BJ (cell line): Measurements from ENCODE around the gene AGBL5. TPM values are rescaled to one million over a fixed set of nuclear protein-coding genes. Genes with fewer than 3 reads are reported as not detected.
"Not testable (repeated sequence)": the region's sequence is repeated elsewhere in the genome, so short reads cannot be mapped to it uniquely, and the experiment has no call there.

Experiments
- CTCF ChIA-PET: fragments of 350-600 bp; formaldehyde crosslinking; extraction: SDS; loops from one replicate; lab custom pipeline; 2021; ENCODE audit warnings: antibody characterized with exemption, inconsistent platforms; lab: Yijun Ruan, JAX
- POLR2A ChIA-PET: fragments of 300-600 bp; sonication (Branson Sonifier 250); formaldehyde crosslinking; extraction: SDS; loops from one replicate; lab custom pipeline; 2021; ENCODE audit warnings: antibody characterized with exemption; lab: Charles Lee
- DNase-seq: peaks from one replicate; pipeline ENCODE4 v3.0.0-alpha.2; 2011; ENCODE audit warnings: low read depth
- H3K27me3 ChIP-seq: 2 replicates; pipeline ENCODE4 v1.6.0; 2011; ENCODE audit warnings: low read length; ENCODE audit not compliant: control insufficient read depth, insufficient read depth
- H3K36me3 ChIP-seq: 2 replicates; pipeline ENCODE4 v1.5.1; 2011; ENCODE audit warnings: low read length; ENCODE audit not compliant: control insufficient read depth, insufficient read depth
- H3K4me3 ChIP-seq: 2 replicates; pipeline ENCODE4 v1.5.1; 2011; ENCODE audit warnings: low read depth, mild to moderate bottlenecking, control low read depth, low read length
- CTCF ChIP-seq: IDR thresholded peaks from 2 replicates; pipeline ENCODE4 v1.5.1; 2011; ENCODE audit warnings: low read depth, mild to moderate bottlenecking, control low read depth, inconsistent platforms, low read length, moderate library complexity; ENCODE audit not compliant: insufficient read depth
- polyA plus RNA-seq: library from polyadenylated mRNA; depleted of rRNA; stranded (reverse); fragments of >200 nt; gene quantifications from 2 replicates; pipeline ENCODE4 v1.2.3, GENCODE V29; 2011

Gene AGBL5
- polyA plus RNA-seq, 1 experiment, result 32.7 TPM

- H3K4me3 ChIP-seq, result no peak overlapping the region
Observed at GRCh38 chr2:27072920-27073319, 21.5 kb downstream of the AGBL5 start.

GRCh38 chr2:27073782-27074181 lies 22.3 kb downstream of the AGBL5 start:
- no peak for DNase-seq
- ChIA-PET CTCF (interaction anchor here (1.2 to 1.9 kb wide), 3 partner anchors 10 to 12 kb away, joined by 4 read pairs; no protein-coding TSS in a partner anchor), POLR2A (no interaction called here)
- no peak for TF ChIP-seq CTCF
- Histone ChIP-seq H3K4me3 (no peak overlapping the region), H3K36me3 (peaks cover 7% of the 10 kb centered on the region), H3K27me3 (no peaks in the 10 kb centered on the region)

More at GRCh38 chr2:27072920-27073319, 21.5 kb downstream of the AGBL5 start:
- H3K27me3 ChIP-seq, result no peaks in the 10 kb centered on the region
- CTCF ChIA-PET, result interaction anchor here (1.0 to 1.9 kb wide), 7 partner anchors 8 to 207 kb away, joined by 3 to 14 read pairs (median 4); no protein-coding TSS in a partner anchor
- POLR2A ChIA-PET, result no interaction called here
- no peak for TF ChIP-seq CTCF
- peaks cover 11% of the 10 kb centered on the region for H3K36me3 ChIP-seq
- DNase-seq, result no peak

GRCh38 chr2:27074738-27075565 lies 23.5 kb downstream of the AGBL5 start:
- CTCF ChIA-PET, result interaction anchor here (1.2 kb wide), 1 partner anchor 10 kb away, joined by 4 read pairs; no protein-coding TSS in a partner anchor
- DNase-seq, result no peak
- TF ChIP-seq CTCF, result no peak

GRCh38 chr2:27075566-27075871 lies 24.1 kb downstream of the AGBL5 start:
- DNase-seq, CTCF ChIA-PET, H3K4me3 ChIP-seq, H3K36me3 ChIP-seq, POLR2A ChIA-PET, H3K27me3 ChIP-seq: not testable (repeated sequence)

More at GRCh38 chr2:27074738-27075565, 23.5 kb downstream of the AGBL5 start:
- Histone ChIP-seq H3K36me3 (peaks cover 2% of the 10 kb centered on the region; the same call in 1 of the 2 replicates), H3K27me3 (no peaks in the 10 kb centered on the region), H3K4me3 (no peak overlapping the region)
- POLR2A ChIA-PET, result no interaction called here

GRCh38 chr2:27076323-27076722 lies 24.9 kb downstream of the AGBL5 start:
- no peak for TF ChIP-seq CTCF
- H3K27me3 ChIP-seq, result no peaks in the 10 kb centered on the region
- POLR2A ChIA-PET, result no interaction called here
- no peak overlapping the region for H3K4me3 ChIP-seq
- H3K36me3 ChIP-seq, result peaks cover 5% of the 10 kb centered on the region
- DNase-seq, result no peak
- CTCF ChIA-PET, result interaction anchor here (1.1 kb wide), 1 partner anchor 11 kb away, joined by 3 read pairs; no protein-coding TSS in a partner anchor
